ENCODE measurements around the gene CCDC141. TPM values are rescaled to one million over a fixed set of nuclear protein-coding genes. Genes with fewer than 3 reads are reported as not detected.

CCDC141 gene
- total RNA-seq, 3 donors from 2014 or later = 0.58 to 0.84 (median 0.74) TPM

DNA sequence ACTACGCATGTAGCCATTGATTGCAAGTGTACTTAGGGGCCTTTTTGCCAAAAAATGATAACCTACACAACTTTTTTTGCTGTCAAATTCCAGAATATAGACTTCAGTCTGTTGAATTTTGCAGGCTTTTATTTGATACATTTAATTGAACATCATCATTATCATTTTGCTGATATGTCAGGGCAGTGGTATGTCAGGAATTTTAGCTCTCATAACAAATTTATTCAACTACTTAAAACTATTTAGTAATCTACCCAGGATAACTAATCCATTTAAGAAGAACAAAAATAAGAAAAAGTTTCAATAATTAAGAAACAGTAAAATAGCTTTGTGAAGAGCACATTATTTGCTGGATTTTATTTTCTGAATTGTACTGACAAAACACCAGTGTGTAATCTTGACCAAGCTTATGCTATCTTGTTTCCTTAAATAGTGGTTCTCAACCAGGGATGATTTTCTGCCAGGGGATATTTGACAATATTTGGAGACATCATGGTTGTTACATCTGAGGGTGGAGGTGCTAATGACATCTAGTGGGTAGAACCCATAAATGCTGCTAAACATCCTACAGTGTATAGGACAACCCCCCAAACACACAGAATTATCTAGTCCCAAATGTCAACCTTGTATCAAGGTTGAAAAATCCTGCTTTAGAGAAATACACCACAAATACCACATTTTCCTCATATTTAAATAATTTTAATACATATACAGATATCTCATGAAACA is 230.6 kb downstream of the CCDC141 start:
- Mint-ChIP-seq H3K9me3 (no peaks in the 10 kb centered on the region), H3K4me3 (no peak overlapping the region), H3K27me3 (ENCODE audit: low read depth) (no peaks in the 10 kb centered on the region), H3K4me1 (ENCODE audit: low read depth) (peaks cover 9% of the 10 kb centered on the region), H3K36me3 (ENCODE audit: insufficient read depth) (peaks cover 5% of the 10 kb centered on the region)
- ATAC-seq (no peak), DNase-seq (no peak)

DNA sequence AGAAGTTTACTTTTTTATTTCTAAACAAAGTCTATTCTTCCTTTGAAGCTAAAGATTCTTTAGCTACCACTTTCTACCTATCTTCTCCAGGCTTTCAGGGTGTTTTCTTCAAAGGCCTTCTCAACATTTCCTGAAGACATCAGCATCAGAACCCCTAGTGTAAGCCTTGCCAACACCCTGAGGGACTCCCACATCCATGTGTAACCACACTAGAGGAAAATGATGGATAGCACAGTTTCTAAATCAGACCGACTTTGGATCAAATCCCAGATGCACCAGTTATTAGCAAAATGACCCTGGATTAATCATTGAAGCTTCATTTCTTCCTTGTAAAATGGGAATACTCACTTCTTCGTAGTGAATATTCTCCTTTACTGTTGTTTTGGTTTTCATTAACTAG is 238.0 kb downstream of the CCDC141 start:
- ATAC-seq (no peak), DNase-seq (no peak)
- Mint-ChIP-seq H3K4me1 (ENCODE audit: low read depth) (no peaks in the 10 kb centered on the region), H3K4me3 (no peak overlapping the region), H3K9me3 (no peaks in the 10 kb centered on the region), H3K36me3 (ENCODE audit: insufficient read depth) (peaks cover 2% of the 10 kb centered on the region), H3K27me3 (ENCODE audit: low read depth) (no peaks in the 10 kb centered on the region)

DNA sequence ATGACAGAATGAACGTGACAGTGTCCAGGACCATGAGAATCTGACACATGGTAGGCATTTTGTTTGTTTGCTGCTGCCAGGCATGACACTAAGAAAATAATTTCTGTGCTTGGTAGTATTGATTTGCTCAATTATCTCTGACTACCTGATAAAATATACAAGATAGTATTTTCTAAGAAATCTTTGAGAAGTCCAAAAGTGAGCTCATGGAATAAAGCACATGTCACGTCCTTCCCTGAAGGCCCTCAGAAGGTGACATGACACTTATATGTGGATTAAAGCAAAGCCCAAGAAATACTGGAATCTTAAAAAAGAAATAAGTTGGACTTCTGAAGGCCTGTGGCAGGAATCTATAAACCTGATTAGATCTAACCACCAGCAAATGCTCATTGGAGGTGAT is 238.9 kb downstream of the CCDC141 start:
- no peak for DNase-seq
- Mint-ChIP-seq H3K36me3 (ENCODE audit: insufficient read depth) (peaks cover 2% of the 10 kb centered on the region), H3K27me3 (ENCODE audit: low read depth) (no peaks in the 10 kb centered on the region), H3K9me3 (no peaks in the 10 kb centered on the region), H3K4me1 (ENCODE audit: low read depth) (no peaks in the 10 kb centered on the region), H3K4me3 (no peak overlapping the region)
- no peak for ATAC-seq

DNA sequence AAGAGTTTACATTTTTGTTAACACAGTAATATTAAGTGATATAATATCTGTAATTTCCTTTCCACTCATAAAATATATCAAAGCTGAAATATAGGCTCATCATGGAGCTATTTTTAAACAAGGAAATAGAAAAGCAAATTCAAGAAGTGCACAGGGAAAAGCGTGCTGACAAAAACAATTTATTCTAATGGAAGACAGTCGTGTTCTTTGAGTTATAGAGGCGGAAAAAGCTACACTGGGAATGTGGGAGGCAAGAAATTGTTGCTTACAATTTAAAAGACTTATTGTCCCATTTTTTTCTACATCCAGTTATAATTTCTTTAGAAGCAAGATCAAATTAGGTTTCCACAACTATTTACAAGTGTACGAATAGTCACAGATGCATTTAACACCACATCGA is 239.5 kb downstream of the CCDC141 start:
- no peaks in the 10 kb centered on the region for H3K27me3 Mint-ChIP-seq (ENCODE audit: low read depth)
- H3K4me3 Mint-ChIP-seq = no peak overlapping the region
- DNase-seq (no peak), ATAC-seq (no peak)
- peaks cover 2% of the 10 kb centered on the region for H3K36me3 Mint-ChIP-seq (ENCODE audit: insufficient read depth)
- no peaks in the 10 kb centered on the region for H3K4me1 Mint-ChIP-seq (ENCODE audit: low read depth)
- no peaks in the 10 kb centered on the region for H3K9me3 Mint-ChIP-seq

DNA sequence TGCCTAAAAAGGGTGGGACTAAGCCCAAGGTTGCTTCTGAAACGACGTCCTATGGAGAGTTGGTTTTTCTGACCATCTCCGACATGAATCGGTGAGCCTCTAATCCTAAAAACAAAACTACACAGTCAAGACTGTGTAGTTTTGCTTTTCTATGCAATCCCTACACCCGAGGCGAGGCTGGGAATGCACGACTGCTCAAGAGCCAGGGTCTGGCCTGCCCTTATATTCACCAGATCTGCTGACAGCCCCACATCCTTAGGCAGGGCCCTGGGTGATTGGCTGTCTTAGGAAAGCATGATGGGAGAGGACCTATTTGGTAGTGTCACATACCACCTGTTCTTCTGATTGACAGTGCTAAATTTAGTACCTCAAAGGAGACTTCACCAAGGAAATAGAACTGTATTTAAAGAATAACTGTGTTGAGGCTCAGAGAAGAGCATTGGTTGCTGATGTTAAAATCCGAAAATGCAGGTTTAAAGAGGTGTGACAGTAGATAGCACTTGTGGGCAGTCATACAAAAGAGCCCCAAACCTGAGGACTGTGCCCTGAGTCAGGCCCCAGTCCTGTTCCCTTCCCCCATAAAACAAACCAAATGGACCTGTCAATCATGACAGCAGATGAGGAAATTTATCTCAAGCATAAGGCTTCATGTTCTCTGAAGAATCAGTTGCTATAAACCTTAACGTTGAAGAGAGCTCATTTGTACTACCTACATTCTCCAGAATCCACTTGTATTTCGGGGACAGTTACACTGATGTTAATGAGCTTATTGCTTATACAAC is 242.5 kb downstream of the CCDC141 start, which contains the start of gene TTN:
TTN (minus strand) TSS at position 197 of the 782 bp plus-strand sequence. CDS start 2,781 bp downstream, outside the sequence.
- H3K27me3 Mint-ChIP-seq (ENCODE audit: low read depth) = no peaks in the 10 kb centered on the region
- ATAC-seq = no peak
- peaks cover 2% of the 10 kb centered on the region for H3K36me3 Mint-ChIP-seq (ENCODE audit: insufficient read depth)
- no peaks in the 10 kb centered on the region for H3K4me1 Mint-ChIP-seq (ENCODE audit: low read depth)
- no peaks in the 10 kb centered on the region for H3K9me3 Mint-ChIP-seq
- H3K4me3 Mint-ChIP-seq = no peak within 1 kb of the TSS
- no peak for DNase-seq

DNA sequence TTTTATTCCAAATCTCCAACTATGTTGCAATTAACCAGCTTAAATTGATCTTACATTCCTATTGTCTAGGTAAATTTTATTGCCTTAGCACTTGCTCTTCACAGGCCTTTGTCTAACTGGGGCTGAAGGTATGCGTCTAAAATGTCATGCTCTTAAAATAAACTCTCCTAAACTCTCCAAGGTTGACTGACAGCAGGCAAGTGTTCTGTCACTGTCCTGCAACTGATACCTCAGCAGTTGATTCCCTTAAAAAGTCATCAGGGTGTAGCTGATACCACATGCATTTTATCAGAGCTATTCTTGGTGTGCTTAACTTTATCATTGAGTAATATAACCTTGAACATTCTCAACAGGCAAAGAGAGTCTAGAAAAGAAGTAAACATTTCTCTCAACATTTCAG is 243.4 kb downstream of the CCDC141 start:
- no peaks in the 10 kb centered on the region for H3K27me3 Mint-ChIP-seq (ENCODE audit: low read depth)
- H3K36me3 Mint-ChIP-seq (ENCODE audit: insufficient read depth) = peaks cover 2% of the 10 kb centered on the region
- no peak for DNase-seq
- no peaks in the 10 kb centered on the region for H3K4me1 Mint-ChIP-seq (ENCODE audit: low read depth)
- no peak for ATAC-seq
- no peaks in the 10 kb centered on the region for H3K9me3 Mint-ChIP-seq
- H3K4me3 Mint-ChIP-seq = no peak overlapping the region

DNA sequence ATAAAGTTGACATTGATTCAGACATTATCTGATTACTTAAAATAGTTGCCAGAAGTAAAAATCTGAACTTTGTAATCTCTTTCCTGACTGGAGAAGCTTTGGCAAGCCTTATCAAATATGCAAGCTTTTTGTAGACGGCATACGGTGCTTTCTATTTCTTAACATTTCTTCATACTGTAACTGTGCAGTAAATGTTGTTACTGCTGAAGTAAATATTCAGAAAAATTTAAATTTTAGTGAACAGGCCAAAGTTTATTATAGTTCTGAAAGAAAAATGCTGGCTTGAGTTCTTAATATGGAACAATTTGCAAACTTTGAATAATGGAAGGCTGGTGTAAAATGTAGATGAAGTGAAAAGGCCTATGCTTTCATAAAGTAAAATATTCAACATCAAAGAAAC is 244.5 kb downstream of the CCDC141 start:
- Mint-ChIP-seq H3K9me3 (no peaks in the 10 kb centered on the region), H3K4me3 (no peak overlapping the region), H3K27me3 (ENCODE audit: low read depth) (no peaks in the 10 kb centered on the region), H3K36me3 (ENCODE audit: insufficient read depth) (peaks cover 2% of the 10 kb centered on the region), H3K4me1 (ENCODE audit: low read depth) (no peaks in the 10 kb centered on the region)
- ATAC-seq (no peak), DNase-seq (no peak)

DNA sequence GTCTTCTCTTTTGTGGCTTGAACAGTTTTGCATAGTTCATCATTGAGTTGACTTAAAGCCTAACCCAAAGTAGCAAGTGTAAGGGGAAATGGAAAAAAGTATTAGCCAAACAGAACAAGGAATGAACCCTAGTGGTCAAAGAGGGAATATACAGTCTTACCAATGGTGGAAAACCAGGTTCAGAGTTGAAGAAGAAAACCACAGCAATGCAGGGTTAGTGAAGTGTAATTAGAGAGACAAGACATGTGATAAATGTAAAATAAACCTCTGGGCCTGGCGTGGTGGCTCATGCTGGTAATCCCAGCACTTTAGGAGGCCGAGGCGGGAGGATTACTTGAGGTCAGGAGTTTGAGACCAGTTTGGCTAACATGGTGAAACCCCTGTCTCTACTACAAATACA is 245.1 kb downstream of the CCDC141 start:
- no peaks in the 10 kb centered on the region for H3K9me3 Mint-ChIP-seq
- no peak overlapping the region for H3K4me3 Mint-ChIP-seq

DNA sequence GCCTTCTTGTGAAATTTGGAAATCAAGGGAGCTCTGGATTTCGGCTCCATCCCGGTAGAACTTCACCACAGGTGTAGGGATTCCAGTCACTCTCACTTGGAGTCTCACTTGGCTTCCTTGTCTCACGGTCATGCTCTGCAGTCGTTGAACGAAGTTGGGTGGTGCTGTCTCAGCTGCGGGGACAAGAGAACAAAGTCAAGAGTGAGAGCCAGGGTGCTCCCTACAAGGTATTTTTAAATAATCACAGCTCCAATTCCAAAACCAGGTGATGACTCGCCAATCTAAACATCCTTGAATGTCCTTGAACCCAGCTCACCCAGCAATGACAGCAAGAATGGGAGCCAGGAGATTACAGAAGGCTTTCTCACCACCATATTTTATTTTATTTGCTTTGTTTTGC is 249.4 kb downstream of the CCDC141 start:
- H3K36me3 Mint-ChIP-seq (ENCODE audit: insufficient read depth) = peaks cover 5% of the 10 kb centered on the region
- H3K9me3 Mint-ChIP-seq = no peaks in the 10 kb centered on the region
- H3K4me3 Mint-ChIP-seq = no peak overlapping the region
- DNase-seq (no peak), ATAC-seq (no peak)
- H3K4me1 Mint-ChIP-seq (ENCODE audit: low read depth) = no peaks in the 10 kb centered on the region
- no peaks in the 10 kb centered on the region for H3K27me3 Mint-ChIP-seq (ENCODE audit: low read depth)

More for the DNA sequence above, 245.1 kb downstream of the CCDC141 start:
- Mint-ChIP-seq H3K36me3 (ENCODE audit: insufficient read depth) (no peaks in the 10 kb centered on the region), H3K4me1 (ENCODE audit: low read depth) (no peaks in the 10 kb centered on the region), H3K27me3 (ENCODE audit: low read depth) (no peaks in the 10 kb centered on the region)
- DNase-seq (no peak), ATAC-seq (no peak)

DNA sequence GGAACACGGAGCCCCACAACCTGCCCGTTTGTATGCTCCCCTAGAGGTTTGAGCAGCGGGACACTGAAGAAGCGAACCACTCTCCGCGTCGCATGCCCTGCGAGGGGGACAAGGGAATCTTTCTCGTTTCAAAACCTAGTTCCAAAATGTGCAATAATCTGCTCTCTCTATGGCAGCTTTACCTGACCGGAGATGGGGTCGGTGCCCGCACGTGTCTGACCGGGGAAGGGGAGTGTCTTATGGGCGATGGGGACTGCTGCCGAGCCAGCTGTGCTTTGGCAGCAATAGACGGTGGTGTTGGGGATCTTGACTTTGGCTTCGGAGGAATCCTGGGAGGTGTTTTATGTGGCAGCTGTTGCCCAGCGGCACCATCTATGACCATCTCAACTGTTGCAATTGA is 250.6 kb downstream of the CCDC141 start:
- Mint-ChIP-seq H3K9me3 (no peaks in the 10 kb centered on the region), H3K4me1 (ENCODE audit: low read depth) (no peaks in the 10 kb centered on the region), H3K4me3 (no peak overlapping the region), H3K27me3 (ENCODE audit: low read depth) (no peaks in the 10 kb centered on the region), H3K36me3 (ENCODE audit: insufficient read depth) (peaks cover 5% of the 10 kb centered on the region)
- DNase-seq = no peak
- ATAC-seq = no peak

DNA sequence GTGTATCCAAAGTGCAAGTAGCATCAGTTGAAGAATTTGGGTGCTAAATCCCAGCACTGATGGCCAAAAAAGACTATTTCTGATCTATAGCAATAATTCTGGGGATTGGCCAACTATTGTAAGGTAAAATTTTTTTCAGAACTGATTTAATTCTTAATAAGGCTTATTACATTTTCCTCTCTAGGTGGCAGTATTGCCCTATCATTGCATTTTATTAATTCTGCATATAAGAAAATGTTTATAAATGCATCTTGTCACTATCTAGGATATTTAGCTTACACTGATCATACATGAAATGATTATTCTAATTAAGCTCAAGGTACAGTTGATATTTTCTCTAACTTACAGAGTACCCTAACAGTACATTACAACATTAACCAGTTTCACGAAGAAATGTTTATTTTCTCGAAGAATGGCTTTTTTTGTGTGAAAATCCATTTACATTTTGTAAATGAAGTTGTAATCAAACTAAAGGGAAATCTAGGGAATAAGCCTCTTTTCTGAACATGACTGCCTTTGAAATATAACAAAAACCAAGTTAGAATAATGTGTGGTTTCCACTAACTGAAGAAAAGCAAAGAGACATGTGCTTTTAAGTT is 253.8 kb downstream of the CCDC141 start:
- Mint-ChIP-seq H3K4me3 (no peak overlapping the region), H3K4me1 (ENCODE audit: low read depth) (no peaks in the 10 kb centered on the region), H3K27me3 (ENCODE audit: low read depth) (no peaks in the 10 kb centered on the region), H3K36me3 (ENCODE audit: insufficient read depth) (peaks cover 12% of the 10 kb centered on the region), H3K9me3 (no peaks in the 10 kb centered on the region)
- DNase-seq = no peak
- ATAC-seq = no peak

DNA sequence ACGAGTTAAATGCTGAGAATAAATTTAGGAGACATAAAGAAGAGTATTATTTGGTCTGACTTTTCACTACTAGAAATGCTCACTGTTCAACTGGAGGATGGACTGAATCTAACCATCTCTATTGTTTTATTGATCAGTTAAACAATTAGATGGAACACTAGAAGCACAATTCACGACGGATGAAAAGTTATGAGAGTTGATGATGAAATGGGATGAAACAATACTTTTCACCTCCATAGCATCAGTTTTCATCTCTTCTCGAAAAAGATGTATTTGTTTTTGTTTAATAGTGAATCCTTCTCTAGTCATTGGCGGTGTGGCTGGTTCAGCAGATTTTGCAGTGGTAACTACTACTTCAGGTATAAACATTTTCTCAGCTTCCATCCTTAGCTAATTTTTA is 262.0 kb downstream of the CCDC141 start:
- ATAC-seq (no peak), DNase-seq (no peak)
- H3K4me1 Mint-ChIP-seq (ENCODE audit: low read depth) = no peaks in the 10 kb centered on the region
- no peak overlapping the region for H3K4me3 Mint-ChIP-seq
- H3K36me3 Mint-ChIP-seq (ENCODE audit: insufficient read depth) = peaks cover 12% of the 10 kb centered on the region
- H3K27me3 Mint-ChIP-seq (ENCODE audit: low read depth) = no peaks in the 10 kb centered on the region
- no peaks in the 10 kb centered on the region for H3K9me3 Mint-ChIP-seq

DNA sequence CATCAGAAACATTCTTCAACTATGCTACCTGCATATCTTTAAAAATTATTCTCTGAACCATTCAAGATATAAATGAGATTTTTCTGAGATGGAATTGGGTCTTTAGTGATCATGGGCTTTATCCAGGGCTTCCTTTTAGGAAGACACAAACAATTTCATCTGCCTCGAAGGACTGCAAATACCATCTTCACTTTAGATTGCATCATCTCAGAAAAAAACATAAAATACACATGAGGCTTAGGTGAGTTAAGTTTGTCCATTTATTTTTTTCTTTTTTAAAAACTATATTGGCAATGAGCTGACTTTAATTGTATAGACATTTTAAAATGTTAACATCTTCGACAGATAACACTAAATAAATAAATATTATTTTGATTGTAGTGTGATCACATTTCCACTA is 262.8 kb downstream of the CCDC141 start:
- H3K27me3 Mint-ChIP-seq (ENCODE audit: low read depth) = no peaks in the 10 kb centered on the region
- ATAC-seq = no peak
- DNase-seq = no peak
- H3K4me1 Mint-ChIP-seq (ENCODE audit: low read depth) = no peaks in the 10 kb centered on the region
- no peak overlapping the region for H3K4me3 Mint-ChIP-seq
- H3K9me3 Mint-ChIP-seq = no peaks in the 10 kb centered on the region
- peaks cover 15% of the 10 kb centered on the region for H3K36me3 Mint-ChIP-seq (ENCODE audit: insufficient read depth)

DNA sequence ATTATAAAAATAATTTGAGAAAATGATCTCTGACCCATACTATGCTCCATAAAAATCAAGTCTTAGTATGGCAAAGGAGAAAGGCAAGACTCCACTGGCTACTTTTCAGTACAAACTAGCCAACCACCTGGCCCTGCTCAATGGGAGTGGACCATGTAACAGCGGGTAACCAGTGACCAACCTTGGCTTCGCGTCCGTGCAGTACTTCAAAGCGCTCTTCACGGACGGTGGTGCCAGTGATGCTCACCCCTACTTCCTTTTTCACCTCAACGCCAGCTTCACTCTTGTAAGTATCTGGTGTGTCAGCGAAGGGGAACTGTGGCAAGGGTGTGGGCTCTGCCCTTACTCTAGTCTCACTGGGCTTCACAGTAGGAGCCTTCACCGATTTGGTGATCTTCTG is 266.0 kb downstream of the CCDC141 start:
- H3K4me3 Mint-ChIP-seq = no peak overlapping the region
- no peaks in the 10 kb centered on the region for H3K9me3 Mint-ChIP-seq
- H3K27me3 Mint-ChIP-seq (ENCODE audit: low read depth) = no peaks in the 10 kb centered on the region
- DNase-seq (no peak), ATAC-seq (no peak)
- peaks cover 20% of the 10 kb centered on the region for H3K36me3 Mint-ChIP-seq (ENCODE audit: insufficient read depth)
- H3K4me1 Mint-ChIP-seq (ENCODE audit: low read depth) = no peaks in the 10 kb centered on the region

DNA sequence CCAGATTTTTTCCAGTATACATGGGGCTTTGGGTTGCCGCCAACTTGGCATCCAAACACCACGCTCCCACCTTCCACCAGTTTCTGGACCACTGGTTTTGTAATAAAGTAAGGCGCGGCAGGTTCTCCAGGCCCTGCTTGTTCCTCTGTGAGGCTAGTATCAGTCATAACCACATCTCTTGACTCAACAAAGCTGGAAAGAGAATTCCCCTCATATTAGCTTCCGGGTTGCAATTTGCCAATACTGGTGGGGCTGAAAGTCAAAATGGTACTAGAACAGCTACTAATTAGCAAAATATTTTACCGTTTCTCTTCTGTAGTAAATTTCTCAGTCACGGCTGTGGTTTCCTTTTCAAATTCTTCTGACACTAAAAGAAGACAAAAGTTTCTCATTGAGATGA is 267.7 kb downstream of the CCDC141 start:
- ATAC-seq = no peak

More for the DNA sequence above, 267.7 kb downstream of the CCDC141 start:
- Mint-ChIP-seq H3K36me3 (ENCODE audit: insufficient read depth) (peaks cover 23% of the 10 kb centered on the region), H3K4me3 (no peak overlapping the region), H3K9me3 (no peaks in the 10 kb centered on the region), H3K27me3 (ENCODE audit: low read depth) (no peaks in the 10 kb centered on the region), H3K4me1 (ENCODE audit: low read depth) (no peaks in the 10 kb centered on the region)
- DNase-seq = no peak
